Neural crest cell (in vitro differentiated cells): ENCODE results near the gene CNGA3. TPM values are rescaled to one million over a fixed set of nuclear protein-coding genes. Genes with fewer than 3 reads are reported as not detected.
A peak's percentile ranks its signal among the peaks of the same experiment; 100 is the strongest.

Experiments used
- DNase-seq: peaks from one replicate; pipeline ENCODE4 v3.0.0; 2021; ENCODE audit warnings: low read depth, mixed read lengths, low spot score
- H3K27ac Mint-ChIP-seq: one replicate; pipeline ENCODE4 v1.8.0; 2021; ENCODE audit warnings: mild to moderate bottlenecking, mixed read lengths; ENCODE audit not compliant: unreplicated experiment
- H3K27me3 Mint-ChIP-seq: 2 replicates; pipeline ENCODE4 v1.8.0; 2021; ENCODE audit warnings: low read depth, mild to moderate bottlenecking, mixed read lengths
- H3K36me3 Mint-ChIP-seq: 2 replicates; pipeline ENCODE4 v1.8.0; 2021; ENCODE audit warnings: low read depth, mild to moderate bottlenecking, mixed read lengths
- H3K4me1 Mint-ChIP-seq: 2 replicates; pipeline ENCODE4 v1.8.0; 2021; ENCODE audit warnings: mixed read lengths
- H3K4me3 Mint-ChIP-seq: one replicate; pipeline ENCODE4 v1.8.0; 2021; ENCODE audit warnings: mild to moderate bottlenecking, mixed read lengths
- H3K9me3 Mint-ChIP-seq: 2 replicates; pipeline ENCODE4 v1.8.0; 2021; ENCODE audit warnings: mixed read lengths
- CTCF ChIP-seq: fragments of 200-600 bp; sonication (generic); conservative IDR thresholded peaks from 2 replicates; pipeline ENCODE4 v1.5.0; 2021; ENCODE audit warnings: antibody characterized with exemption, mild to moderate bottlenecking
- total RNA-seq: library from RNA; stranded (reverse); gene quantifications from 2 replicates; pipeline ENCODE4 v1.2.1, GENCODE V29; 2021

Gene CNGA3
- total RNA-seq, 1 donor from 2014 or later: 0.72 TPM

GRCh38 chr2:98387478-98387877 is 41.2 kb downstream of the CNGA3 start:
- Mint-ChIP-seq H3K36me3 (no peaks in the 10 kb centered on the region), H3K4me1 (no peaks in the 10 kb centered on the region), H3K9me3 (no peaks in the 10 kb centered on the region), H3K27ac (peak overlapping the region; percentile 32), H3K27me3 (no peaks in the 10 kb centered on the region), H3K4me3 (no peak overlapping the region)
- DNase-seq: no peak
- TF ChIP-seq CTCF: no peak

GRCh38 chr2:98388081-98388480 is 41.8 kb downstream of the CNGA3 start:
- TF ChIP-seq CTCF: no peak
- no peaks in the 10 kb centered on the region for H3K36me3 Mint-ChIP-seq
- H3K4me3 Mint-ChIP-seq: no peak overlapping the region
- H3K27me3 Mint-ChIP-seq: no peaks in the 10 kb centered on the region
- no peaks in the 10 kb centered on the region for H3K4me1 Mint-ChIP-seq
- no peak for DNase-seq
- no peaks in the 10 kb centered on the region for H3K9me3 Mint-ChIP-seq
- H3K27ac Mint-ChIP-seq: peak overlapping the region; percentile 83

GRCh38 chr2:98388601-98389250 is 42.5 kb downstream of the CNGA3 start:
- Mint-ChIP-seq H3K9me3 (no peaks in the 10 kb centered on the region), H3K27me3 (no peaks in the 10 kb centered on the region), H3K4me3 (no peak overlapping the region), H3K27ac (no peak overlapping the region), H3K36me3 (no peaks in the 10 kb centered on the region), H3K4me1 (no peaks in the 10 kb centered on the region)
- TF ChIP-seq CTCF: no peak
- no peak for DNase-seq

GRCh38 chr2:98389251-98389605 is 43.0 kb downstream of the CNGA3 start:
- no peaks in the 10 kb centered on the region for H3K27me3 Mint-ChIP-seq
- H3K27ac Mint-ChIP-seq: no peak overlapping the region
- H3K4me3 Mint-ChIP-seq: no peak overlapping the region
- no peaks in the 10 kb centered on the region for H3K9me3 Mint-ChIP-seq
- no peaks in the 10 kb centered on the region for H3K4me1 Mint-ChIP-seq
- TF ChIP-seq CTCF: no peak
- DNase-seq: no peak
- H3K36me3 Mint-ChIP-seq: no peaks in the 10 kb centered on the region

GRCh38 chr2:98390571-98391476 is 44.6 kb downstream of the CNGA3 start:
- no peak for TF ChIP-seq CTCF
- Mint-ChIP-seq H3K36me3 (no peaks in the 10 kb centered on the region), H3K9me3 (no peaks in the 10 kb centered on the region), H3K4me3 (no peak overlapping the region), H3K4me1 (peaks cover 6% of the 10 kb centered on the region), H3K27ac (peak overlapping the region; percentile 12), H3K27me3 (no peaks in the 10 kb centered on the region)
- DNase-seq: no peak
